ENCODE data around the gene ITGA11.

DNA sequence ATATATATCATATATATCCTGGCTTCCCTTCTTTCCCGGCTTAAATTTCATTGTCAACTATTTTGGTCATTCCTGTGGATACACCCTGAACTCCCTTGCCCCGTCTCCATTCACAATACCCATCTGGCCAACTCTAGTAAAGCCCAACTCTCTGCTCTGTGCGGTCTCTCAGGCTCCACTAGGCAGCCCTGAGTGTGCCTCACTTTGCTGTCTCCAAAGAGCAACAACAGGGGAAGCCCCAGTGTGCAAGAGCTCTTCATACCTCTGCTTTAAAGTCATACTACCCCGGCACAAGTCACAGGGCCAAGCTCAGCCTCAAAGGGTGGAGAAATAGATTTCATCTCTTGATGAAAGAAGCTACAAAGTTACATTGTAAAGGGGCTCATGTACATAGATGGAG lies 173.3 kb downstream of the ITGA11 start:
- TF ChIP-seq POLR2A (IDR thresholded peaks at IDR 0.05; ENCODE audit: low read depth, low read length), result no peak
- no peak for TF ChIP-seq POLR2AphosphoS5 (IDR thresholded peaks at IDR 0.05; ENCODE audit: low read depth, low read length)

Data from GM12892 (cell line).